H1 (cell line): Measurements from ENCODE around the gene DOCK9. TPM values are rescaled to one million over a fixed set of nuclear protein-coding genes. Genes with fewer than 3 reads are reported as not detected.

ENCODE experiments used
- CTCF ChIA-PET: fragments of 300-600 bp; sonication (Branson Sonifier 250); formaldehyde crosslinking; loops from one replicate; lab custom pipeline; 2021; ENCODE audit not compliant: partially characterized antibody; lab: Charles Lee
- POLR2A ChIA-PET: fragments of 300-600 bp; sonication (Branson Sonifier 250); formaldehyde crosslinking; loops from one replicate; lab custom pipeline; 2021; ENCODE audit warnings: inconsistent platforms; ENCODE audit not compliant: partially characterized antibody; lab: Charles Lee
- DNase-seq, 2 experiments: peaks; one replicate each; pipeline versions ENCODE4 v3.0.0 to v3.0.0-alpha.2; 2010 to 2022; ENCODE audit warnings: low spot score in 2 of 2, low read depth in 1 of 2, mixed read lengths in 1 of 2
- FAIRE-seq: peaks from 2 replicates; lab custom pipeline; 2011; peaks lifted over from hg19 to GRCh38; lab: Jason Lieb, UNC
- H2AFZ ChIP-seq: 2 replicates; pipeline ENCODE4 v1.8.1; 2012; ENCODE audit warnings: low read length, inconsistent platforms
- H2AK5ac ChIP-seq: 2 replicates; pipeline ENCODE4 v1.6.1; 2013; ENCODE audit warnings: low read depth, low read length
- H2BK120ac ChIP-seq: replicated peaks from 2 replicates; pipeline ENCODE3; 2013; ENCODE audit warnings: low read depth, low read length, inconsistent platforms
- H2BK12ac ChIP-seq: 2 replicates; pipeline ENCODE4 v1.6.1; 2013; ENCODE audit warnings: low read depth, low read length
- H2BK15ac ChIP-seq: 2 replicates; pipeline ENCODE4 v1.6.1; 2013; ENCODE audit warnings: low read length
- H2BK20ac ChIP-seq: 2 replicates; pipeline ENCODE4 v1.6.1; 2013; ENCODE audit warnings: low read length
- H2BK5ac ChIP-seq: 2 replicates; pipeline ENCODE4 v1.6.1; 2013; ENCODE audit warnings: low read depth, low read length
- H3K14ac ChIP-seq: 2 replicates; pipeline ENCODE4 v1.6.1; 2013; ENCODE audit warnings: inconsistent platforms; ENCODE audit not compliant: insufficient read length
- H3K18ac ChIP-seq: 2 replicates; pipeline ENCODE4 v1.6.1; 2013; ENCODE audit warnings: low read length; ENCODE audit errors: extremely low read depth
- H3K23ac ChIP-seq: 2 replicates; pipeline ENCODE4 v1.6.1; 2013; ENCODE audit warnings: inconsistent platforms; ENCODE audit not compliant: insufficient read length
- H3K23me2 ChIP-seq: 2 replicates; pipeline ENCODE4 v1.6.1; 2013; ENCODE audit warnings: low read depth, low read length
- H3K27ac ChIP-seq: 2 replicates; pipeline ENCODE4 v1.6.1; 2011; ENCODE audit warnings: low read depth, low read length, inconsistent platforms
- H3K27me3 ChIP-seq, 4 experiments: replicated peaks in 1 of 4; 1 replicate in 1 of 4; 2 replicates in 3 of 4; pipeline versions ENCODE4 v1.6.1 to v1.8.1; 2011 to 2013; ENCODE audit warnings: low read length in 3 of 4, mild to moderate bottlenecking in 3 of 4, inconsistent platforms in 2 of 4, mixed read lengths in 2 of 4, moderate library complexity in 1 of 4; ENCODE audit not compliant: control insufficient read depth in 3 of 4, insufficient read depth in 3 of 4; ENCODE audit errors: extremely low read depth in 1 of 4
- H3K36me3 ChIP-seq, 4 experiments: 2 replicates each; pipeline versions ENCODE4 v1.6.1 to v1.8.1; 2011 to 2013; ENCODE audit warnings: mild to moderate bottlenecking in 4 of 4, low read length in 3 of 4, moderate library complexity in 2 of 4, control low read depth in 1 of 4, inconsistent platforms in 1 of 4; ENCODE audit not compliant: insufficient read depth in 4 of 4, control insufficient read depth in 2 of 4
- H3K4ac ChIP-seq: replicated peaks from 2 replicates; pipeline ENCODE3; 2013; ENCODE audit warnings: low read length, low read depth, mixed read lengths, inconsistent platforms; ENCODE audit not compliant: insufficient read length
- H3K4me1 ChIP-seq, 4 experiments: replicated peaks in 1 of 4; 1 replicate in 1 of 4; 2 replicates in 3 of 4; pipeline versions ENCODE4 v1.6.1 to v1.8.1; 2011 to 2013; ENCODE audit warnings: low read length in 3 of 4, inconsistent platforms in 2 of 4, mixed read lengths in 1 of 4; ENCODE audit not compliant: insufficient read depth in 4 of 4, control insufficient read depth in 3 of 4
- H3K4me2 ChIP-seq, 2 experiments: 2 replicates each; pipeline versions ENCODE4 v1.6.1 to v1.8.1; 2011 to 2013; ENCODE audit warnings: low read depth in 2 of 2, low read length in 2 of 2, control low read depth in 1 of 2, inconsistent platforms in 1 of 2, mild to moderate bottlenecking in 1 of 2; ENCODE audit not compliant: insufficient read depth in 1 of 2
- H3K4me3 ChIP-seq, 4 experiments: fragments of 200-600, 300-600 bp in 1 of 4; sonication (generic), shearing (Covaris generic), sonication (Bioruptor Twin) in 1 of 4; 2 replicates each; pipeline versions ENCODE4 v1.5.1 to v1.8.1; 2011 to 2016; ENCODE audit warnings: low read length in 4 of 4, low read depth in 3 of 4, control low read depth in 2 of 4, inconsistent platforms in 2 of 4, mild to moderate bottlenecking in 2 of 4, mixed read lengths in 1 of 4, moderate library complexity in 1 of 4; ENCODE audit not compliant: insufficient read depth in 2 of 4; ENCODE audit errors: extremely low read depth in 1 of 4
- H3K56ac ChIP-seq: replicated peaks from 2 replicates; pipeline ENCODE3; 2013; ENCODE audit warnings: low read depth, mild to moderate bottlenecking, mixed read lengths, low read length, inconsistent platforms; ENCODE audit not compliant: insufficient read length
- H3K79me1 ChIP-seq: 2 replicates; pipeline ENCODE4 v1.6.1; 2013; ENCODE audit warnings: low read depth, low read length, control low read depth
- H3K79me2 ChIP-seq, 2 experiments: 2 replicates each; pipeline versions ENCODE4 v1.6.1 to v1.8.1; 2012 to 2013; ENCODE audit warnings: low read length in 2 of 2, mild to moderate bottlenecking in 2 of 2, inconsistent platforms in 1 of 2; ENCODE audit not compliant: insufficient read depth in 2 of 2, control insufficient read depth in 1 of 2
- H3K9ac ChIP-seq, 4 experiments: replicated peaks in 1 of 4; 1 replicate in 1 of 4; 2 replicates in 3 of 4; pipeline versions ENCODE4 v1.6.1 to v1.8.1; 2011 to 2013; ENCODE audit warnings: low read depth in 3 of 4, low read length in 3 of 4, control low read depth in 2 of 4, mild to moderate bottlenecking in 2 of 4, moderate library complexity in 2 of 4, inconsistent platforms in 1 of 4; ENCODE audit errors: extremely low read depth in 1 of 4
- H3K9me3 ChIP-seq, 2 experiments: 2 replicates each; pipeline versions ENCODE4 v1.6.1 to v1.8.1; 2012 to 2013; ENCODE audit warnings: mild to moderate bottlenecking in 2 of 2, moderate library complexity in 2 of 2, control low read depth in 1 of 2, inconsistent platforms in 1 of 2, low read depth in 1 of 2, low read length in 1 of 2, mixed read lengths in 1 of 2; ENCODE audit not compliant: insufficient read depth in 2 of 2
- H4K20me1 ChIP-seq, 2 experiments: replicated peaks in 1 of 2; 2 replicates each; pipeline versions ENCODE3 to v1.8.1; 2011 to 2013; ENCODE audit warnings: inconsistent platforms in 2 of 2, low read length in 2 of 2, mild to moderate bottlenecking in 1 of 2; ENCODE audit not compliant: insufficient read depth in 2 of 2, control insufficient read depth in 1 of 2
- H4K5ac ChIP-seq: 2 replicates; pipeline ENCODE4 v1.6.1; 2013; ENCODE audit warnings: low read length, low read depth, mixed read lengths, inconsistent platforms; ENCODE audit not compliant: insufficient read length
- H4K8ac ChIP-seq: 2 replicates; pipeline ENCODE4 v1.8.0; 2013; ENCODE audit warnings: mild to moderate bottlenecking, moderate library complexity, low read length, inconsistent platforms; ENCODE audit not compliant: insufficient read depth; ENCODE audit errors: extremely low read depth
- H4K91ac ChIP-seq: replicated peaks from 2 replicates; pipeline ENCODE3; 2013; ENCODE audit warnings: low read length, mixed read lengths, inconsistent platforms; ENCODE audit not compliant: insufficient read length
- ATF3 ChIP-seq: IDR thresholded peaks from 2 replicates; pipeline ENCODE4 v1.6.1; 2011; ENCODE audit warnings: low read depth, mild to moderate bottlenecking, low read length; ENCODE audit not compliant: insufficient read depth
- BACH1 ChIP-seq: IDR thresholded peaks from 2 replicates; pipeline ENCODE4 v1.6.1; 2012; ENCODE audit warnings: low read length, improper control_type of control experiment
- CBX8 ChIP-seq: fragments of 300-800, 300-1000 bp; sonication (generic); IDR thresholded peaks from 2 replicates; pipeline ENCODE4 v1.7.1; 2016; ENCODE audit warnings: low read depth, low read length, borderline replicate concordance
- CHD2 ChIP-seq: IDR thresholded peaks from 2 replicates; pipeline ENCODE4 v1.6.1; 2012; ENCODE audit warnings: low read length, improper control_type of control experiment
- CTBP2 ChIP-seq: IDR thresholded peaks from 2 replicates; pipeline ENCODE4 v1.7.0; 2011; ENCODE audit warnings: borderline replicate concordance, mild to moderate bottlenecking, moderate library complexity, mixed read lengths, low read length; ENCODE audit not compliant: insufficient read depth, insufficient read length
- EGR1 ChIP-seq: IDR thresholded peaks from 2 replicates; pipeline ENCODE4 v1.6.1; 2011; ENCODE audit warnings: low read depth, low read length, borderline replicate concordance
- EP300 ChIP-seq, 2 experiments: IDR thresholded peaks; 1 replicate in 1 of 2; 2 replicates in 1 of 2; pipeline ENCODE4 v1.6.1; 2011 to 2012; ENCODE audit warnings: low read depth in 2 of 2, low read length in 2 of 2, mild to moderate bottlenecking in 2 of 2, borderline replicate concordance in 1 of 2, inconsistent platforms in 1 of 2, moderate library complexity in 1 of 2
- KDM5A ChIP-seq: fragments of 200-600 bp; IDR thresholded peaks from 2 replicates; pipeline ENCODE4 v1.7.1; 2012; ENCODE audit warnings: mild to moderate bottlenecking, low read length, inconsistent platforms, mixed read lengths
- SIX5 ChIP-seq: IDR thresholded peaks from 2 replicates; pipeline ENCODE4 v1.6.1; 2011; ENCODE audit warnings: mild to moderate bottlenecking, low read depth, low read length
- SP4 ChIP-seq: IDR thresholded peaks from 2 replicates; pipeline ENCODE4 v1.6.1; 2012; ENCODE audit warnings: low read length, inconsistent platforms
- TAF1 ChIP-seq: IDR thresholded peaks from 2 replicates; pipeline ENCODE4 v1.6.1; 2011; ENCODE audit warnings: mild to moderate bottlenecking, low read depth, low read length
- TAF7 ChIP-seq: optimal IDR thresholded peaks from 2 replicates; pipeline ENCODE3; 2011; ENCODE audit warnings: low read depth, mild to moderate bottlenecking, inconsistent platforms, low read length, moderate library complexity, borderline replicate concordance
- TBP ChIP-seq: IDR thresholded peaks from 2 replicates; pipeline ENCODE4 v1.6.1; 2011; ENCODE audit warnings: low read depth, low read length, improper control_type of control experiment
- WGBS, 2 experiments: shearing (Covaris generic) in 1 of 2; methylation state at CpG; one replicate each; pipeline versions ENCODE4 v1.1.6 to v1.1.7; 2013 to 2015; ENCODE audit warnings: low lambda C conversion rate in 2 of 2, mixed read lengths in 2 of 2, inconsistent platforms in 1 of 2, low coverage in 1 of 2, missing lambda C conversion rate in 1 of 2; ENCODE audit not compliant: insufficient replicate concordance in 2 of 2, insufficient coverage in 1 of 2, insufficient read length in 1 of 2; ENCODE audit errors: extremely low coverage in 1 of 2, missing lambda C conversion rate in 1 of 2; 5-methylcytosine and 5-hydroxymethylcytosine counted together
- polyA plus RNA-seq, 7 experiments: library from polyadenylated mRNA; depleted of rRNA in 3 of 7; stranded (reverse) in 5 of 7; unstranded in 2 of 7; fragments of >200 nt in 5 of 7; fragments of 200-250 nt in 2 of 7; gene quantifications; 1 replicate in 5 of 7; 2 replicates in 1 of 7; 4 replicates in 1 of 7; pipeline versions ENCODE4 v1.2.1 to v1.2.3, GENCODE V29; 2011 to 2013; ENCODE audit warnings: missing spikeins in 2 of 7, mixed read lengths in 2 of 7
- total RNA-seq: library from RNA; stranded (reverse); fragmentation: NEBNext Ultra II Directional; extraction: Animal tissue kit (Norgen Biotek cat#: 25700); gene quantifications from 2 replicates; pipeline ENCODE4 v1.2.1, GENCODE V29; 2021
- TF ChIP-seq, protein P1 (sequence below): IDR thresholded peaks from 2 replicates; pipeline ENCODE4 v1.6.1; 2012; ENCODE audit warnings: inconsistent platforms

Gene DOCK9
- total and polyA plus RNA-seq, 2 of the 8 experiments (the other 6 are each of a cell fraction or from before 2014, with no cell fraction given): 21.6 to 31.5 TPM

DNA sequence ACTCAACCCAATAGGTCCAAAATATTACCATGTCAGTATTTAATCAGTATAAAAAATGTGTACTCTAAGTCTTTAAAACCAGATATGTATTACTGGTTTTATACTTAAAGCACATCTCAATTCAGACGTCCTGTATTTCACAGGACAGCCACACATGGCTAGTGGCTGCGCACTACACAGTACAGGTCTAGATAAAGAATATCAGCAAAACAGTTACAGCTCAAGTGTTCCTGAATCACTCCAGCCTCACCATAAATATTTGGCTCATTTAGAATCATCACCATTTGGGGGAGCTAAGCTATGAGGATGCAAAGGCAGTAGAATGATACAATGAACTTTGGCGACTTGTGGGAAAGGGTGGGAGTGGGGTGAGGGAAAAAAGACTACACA is 89.0 kb downstream of the DOCK9 start:
- Histone ChIP-seq H2BK20ac (no peak overlapping the region), H3K14ac (no peak overlapping the region), H3K4me1 (peaks cover 2 to 14% (median 9%) of the 10 kb centered on the region in 4 experiments; a peak in 6 of 7 replicates), H4K20me1 (no peaks in the 10 kb centered on the region), H3K4ac (no peak overlapping the region), H3K27me3 (no peaks in the 10 kb centered on the region), H3K23ac (no peak overlapping the region), H3K9me3 (no peaks in the 10 kb centered on the region), H4K5ac (no peak overlapping the region), H3K56ac (no peak overlapping the region), H3K18ac (no peak overlapping the region), H3K79me2 (no peaks in the 10 kb centered on the region), H2AK5ac (no peak overlapping the region), H2BK5ac (no peak overlapping the region), H2BK15ac (no peak overlapping the region), H2BK12ac (no peak overlapping the region), H3K23me2 (no peaks in the 10 kb centered on the region), H2BK120ac (no peak overlapping the region), H2AFZ (no peak overlapping the region), H3K79me1 (no peaks in the 10 kb centered on the region), H3K27ac (no peak overlapping the region), H3K9ac (no peak overlapping the region), H4K91ac (no peak overlapping the region), H3K36me3 (peaks cover 0 to 3% (median 0%) of the 10 kb centered on the region in 4 experiments; a peak in 1 of 8 replicates), H3K4me3 (no peak overlapping the region), H3K4me2 (no peak overlapping the region), H4K8ac (no peak overlapping the region)
- CTCF ChIA-PET: interaction anchor here (0.7 to 2.9 kb wide), 6 partner anchors 11 to 145 kb away, joined by 3 to 13 read pairs (median 3); no protein-coding TSS in a partner anchor
- FAIRE-seq: no peak
- 67% methylated on average over 3 of the region's 3 CpGs; no CpG with 5 or more reads in 1 of the 2 experiments for WGBS, 2 experiments
- DNase-seq: no peak
- POLR2A ChIA-PET: interaction anchor here (1.9 kb wide), 1 partner anchor 14 kb away, joined by 5 read pairs; no protein-coding TSS in a partner anchor
- no peak for TF ChIP-seq TAF7
- TF ChIP-seq ATF3: no peak
- TF ChIP-seq, protein P1, sequence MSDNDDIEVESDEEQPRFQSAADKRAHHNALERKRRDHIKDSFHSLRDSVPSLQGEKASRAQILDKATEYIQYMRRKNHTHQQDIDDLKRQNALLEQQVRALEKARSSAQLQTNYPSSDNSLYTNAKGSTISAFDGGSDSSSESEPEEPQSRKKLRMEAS: no peak
- TF ChIP-seq SP4: no peak
- TF ChIP-seq CTBP2: no peak
- TF ChIP-seq KDM5A: no peak
- TF ChIP-seq SIX5: no peak
- no peak for TF ChIP-seq CHD2
- no peak for TF ChIP-seq EP300 (IDR thresholded peaks at IDR 0.05; ENCODE audit: borderline replicate concordance in 1 of 2, low read depth in 2 of 2, low read length in 2 of 2)
- TF ChIP-seq EGR1: no peak
- no peak for TF ChIP-seq CBX8
- no peak for TF ChIP-seq TAF1
- no peak for TF ChIP-seq BACH1
- TF ChIP-seq TBP: no peak
